Dermis blood vessel endothelial cell (primary cell): ENCODE data around the gene NUCKS1. TPM values are rescaled to one million over a fixed set of nuclear protein-coding genes. Genes with fewer than 3 reads are reported as not detected.

Experiments used
- DNase-seq: peaks from one replicate; pipeline ENCODE4 v3.0.0; 2010
- total RNA-seq: library from RNA; depleted of rRNA; stranded (reverse); fragments of >200 nt; gene quantifications from 2 replicates; pipeline ENCODE4 v1.2.3, GENCODE V29; 2014

Gene NUCKS1
- total RNA-seq, 1 donor from 2014 or later = 86.8 TPM

- no peak for DNase-seq
Measured at GRCh38 chr1:205668951-205669340, 81.0 kb downstream of the NUCKS1 start.

GRCh38 chr1:205667909-205668643, 81.9 kb downstream of the NUCKS1 start:
- no peak for DNase-seq

- DNase-seq = no peak
Measured at GRCh38 chr1:205666372-205667166, 83.4 kb downstream of the NUCKS1 start.

GRCh38 chr1:205665201-205666045, 84.6 kb downstream of the NUCKS1 start:
- no peak for DNase-seq

- DNase-seq = peak; percentile 64
Measured at GRCh38 chr1:205664399-205665017, 85.5 kb downstream of the NUCKS1 start.

GRCh38 chr1:205663286-205663936, 86.6 kb downstream of the NUCKS1 start:
- peak; percentile 64 for DNase-seq

Other genes with a start within 250 kb of the NUCKS1 start
- gene CDK18, start 245.5 kb downstream of the NUCKS1 start, total RNA-seq = 0.65 and 1.7 TPM in 2 replicates
- gene ELK4, start 118.2 kb downstream of the NUCKS1 start, total RNA-seq = 33.4 and 65.3 TPM in 2 replicates
- 23.7 and 34.9 TPM in 2 replicates for gene SLC45A3, start 69.7 kb downstream of the NUCKS1 start, total RNA-seq
- 28.2 and 29.6 TPM in 2 replicates for gene RAB29, start 25.3 kb upstream of the NUCKS1 start, total RNA-seq
- 22.8 and 30.7 TPM in 2 replicates for gene SLC41A1, start 63.0 kb upstream of the NUCKS1 start, total RNA-seq
- 0.05 TPM in 1 of 2 replicates, not detected in the other for gene PM20D1, start 100.0 kb upstream of the NUCKS1 start, total RNA-seq
- 0.09 TPM in 1 of 2 replicates, not detected in the other for gene SLC26A9, start 193.3 kb upstream of the NUCKS1 start, total RNA-seq